ENCODE results near the gene CPZ. TPM values are rescaled to one million over a fixed set of nuclear protein-coding genes. Genes with fewer than 3 reads are reported as not detected.

Gene CPZ
- total RNA-seq, 1 donor from 2014 or later, result 4.9 TPM

- peaks cover 6% of the 10 kb centered on the region for H3K4me1 Mint-ChIP-seq (ENCODE audit: unreplicated experiment)
- no peak for TF ChIP-seq CTCF (conservative IDR thresholded peaks at IDR 0.05)
- no peak overlapping the region for H3K27ac Mint-ChIP-seq
Observed at GRCh38 chr4:8558080-8558960, 34.2 kb upstream of the CPZ start.

GRCh38 chr4:8559011-8559410, 33.6 kb upstream of the CPZ start:
- no peaks in the 10 kb centered on the region for H3K36me3 Mint-ChIP-seq
- H3K9me3 Mint-ChIP-seq, result no peaks in the 10 kb centered on the region
- H3K27ac Mint-ChIP-seq, result no peak overlapping the region
- H3K4me1 Mint-ChIP-seq (ENCODE audit: unreplicated experiment), result peaks cover 6% of the 10 kb centered on the region
- no peak for TF ChIP-seq CTCF (conservative IDR thresholded peaks at IDR 0.05)
- H3K27me3 Mint-ChIP-seq, result no peaks in the 10 kb centered on the region
- DNase-seq (ENCODE audit: extremely low spot score, unreplicated experiment), result no peak
- H3K4me3 Mint-ChIP-seq, result no peak overlapping the region

More at GRCh38 chr4:8558080-8558960, 34.2 kb upstream of the CPZ start:
- DNase-seq (ENCODE audit: extremely low spot score, unreplicated experiment), result no peak
- no peaks in the 10 kb centered on the region for H3K36me3 Mint-ChIP-seq
- H3K9me3 Mint-ChIP-seq, result no peaks in the 10 kb centered on the region
- no peak overlapping the region for H3K4me3 Mint-ChIP-seq
- H3K27me3 Mint-ChIP-seq, result no peaks in the 10 kb centered on the region

GRCh38 chr4:8559524-8560264, 32.9 kb upstream of the CPZ start:
- H3K4me1 Mint-ChIP-seq (ENCODE audit: unreplicated experiment), result peaks cover 6% of the 10 kb centered on the region
- no peaks in the 10 kb centered on the region for H3K27me3 Mint-ChIP-seq
- no peak overlapping the region for H3K4me3 Mint-ChIP-seq
- no peaks in the 10 kb centered on the region for H3K36me3 Mint-ChIP-seq
- no peak overlapping the region for H3K27ac Mint-ChIP-seq
- TF ChIP-seq CTCF (conservative IDR thresholded peaks at IDR 0.05), result no peak
- no peak for DNase-seq (ENCODE audit: extremely low spot score, unreplicated experiment)
- no peaks in the 10 kb centered on the region for H3K9me3 Mint-ChIP-seq

GRCh38 chr4:8560265-8561047, 32.1 kb upstream of the CPZ start:
- H3K27ac Mint-ChIP-seq, result no peak overlapping the region
- H3K4me1 Mint-ChIP-seq (ENCODE audit: unreplicated experiment), result peaks cover 6% of the 10 kb centered on the region
- no peaks in the 10 kb centered on the region for H3K27me3 Mint-ChIP-seq
- H3K36me3 Mint-ChIP-seq, result no peaks in the 10 kb centered on the region
- no peak for DNase-seq (ENCODE audit: extremely low spot score, unreplicated experiment)
- H3K9me3 Mint-ChIP-seq, result no peaks in the 10 kb centered on the region
- no peak for TF ChIP-seq CTCF (conservative IDR thresholded peaks at IDR 0.05)
- H3K4me3 Mint-ChIP-seq, result no peak overlapping the region

GRCh38 chr4:8564595-8564994, 28.0 kb upstream of the CPZ start:
- DNase-seq (ENCODE audit: extremely low spot score, unreplicated experiment), result no peak
- peaks cover 4% of the 10 kb centered on the region for H3K27me3 Mint-ChIP-seq
- no peak for TF ChIP-seq CTCF (conservative IDR thresholded peaks at IDR 0.05)
- no peaks in the 10 kb centered on the region for H3K9me3 Mint-ChIP-seq
- H3K36me3 Mint-ChIP-seq, result no peaks in the 10 kb centered on the region
- no peak overlapping the region for H3K27ac Mint-ChIP-seq
- peaks cover 12% of the 10 kb centered on the region for H3K4me1 Mint-ChIP-seq (ENCODE audit: unreplicated experiment)
- H3K4me3 Mint-ChIP-seq, result no peak overlapping the region
